ENCODE results near the gene ZNF316. TPM values are rescaled to one million over a fixed set of nuclear protein-coding genes. Genes with fewer than 3 reads are reported as not detected.

Gene ZNF316
- polyA plus RNA-seq, 3 donors, result 0.66 to 41.1 (median 1.2) TPM

GRCh38 chr7:6624246-6624611, 12.9 kb upstream of the ZNF316 start:
- TF ChIP-seq CTCF (IDR thresholded peaks at IDR 0.05), result no peak
- Histone ChIP-seq H3K4me1 (ENCODE audit: control insufficient read depth in 1 of 2, insufficient read depth in 2 of 2, low read length in 2 of 2) (peaks cover 13 to 15% of the 10 kb centered on the region in 2 donors), H3K27me3 (ENCODE audit: control insufficient read depth in 2 of 2, insufficient read depth in 2 of 2, low read length in 2 of 2) (peaks cover 0 to 5% of the 10 kb centered on the region in 2 donors), H3K4me2 (replicated peaks; ENCODE audit: extremely low read depth, low read length, poor library complexity, severe bottlenecking) (no peak overlapping the region), H3K36me3 (replicated peaks in 1 of 2; ENCODE audit: control insufficient read depth in 1 of 2, insufficient read depth in 2 of 2, low read length in 2 of 2) (no peaks in the 10 kb centered on the region), H2AFZ (ENCODE audit: insufficient read depth, low read depth, low read length, poor library complexity, severe bottlenecking) (no peak overlapping the region), H3K9me3 (replicated peaks in 1 of 2; ENCODE audit: control insufficient read depth in 1 of 2, insufficient read depth in 1 of 2, low read length in 2 of 2) (peaks cover 0 to 16% of the 10 kb centered on the region in 2 donors), H3K79me2 (ENCODE audit: insufficient read depth, low read length) (no peaks in the 10 kb centered on the region), H4K20me1 (ENCODE audit: insufficient read depth, low read length) (no peaks in the 10 kb centered on the region), H3K4me3 (replicated peaks in 1 of 3; ENCODE audit: low read depth in 2 of 3, low read length in 3 of 3) (no peak overlapping the region), H3K9ac (ENCODE audit: insufficient read depth, low read length, poor library complexity, severe bottlenecking) (no peak overlapping the region), H3K27ac (ENCODE audit: low read depth in 1 of 2, low read length in 2 of 2) (no peak overlapping the region)
- Mint-ChIP-seq H3K4me3 (no peak overlapping the region), H3K27me3 (ENCODE audit: low read depth in 3 of 3) (peaks cover 9 to 14% (median 11%) of the 10 kb centered on the region in 3 donors), H3K4me1 (peaks cover 21% of the 10 kb centered on the region), H3K27ac (peak overlapping the region in 1 of 7 donors; percentile 62), H3K9me3 (peaks cover 6 to 17% (median 12%) of the 10 kb centered on the region in 7 donors), H3K36me3 (no peaks in the 10 kb centered on the region)
- DNase-seq, result no peak
- WGBS (ENCODE audit: insufficient coverage), result 75% methylated on average over 1 of the region's 3 CpGs
- intact Hi-C loops (cut with micrococcal nuclease), result no loop called here

GRCh38 chr7:6628045-6628444, 9.1 kb upstream of the ZNF316 start:
- no peak overlapping the region for H3K4me2 ChIP-seq (replicated peaks; ENCODE audit: extremely low read depth, low read length, poor library complexity, severe bottlenecking)
- 86% methylated on average over 1 of the region's 6 CpGs for WGBS (ENCODE audit: insufficient coverage)
- intact Hi-C loops (cut with micrococcal nuclease), result no loop called here

More at GRCh38 chr7:6628045-6628444, 9.1 kb upstream of the ZNF316 start:
- no peak overlapping the region for H2AFZ ChIP-seq (ENCODE audit: insufficient read depth, low read depth, low read length, poor library complexity, severe bottlenecking)
- H3K27ac ChIP-seq (ENCODE audit: low read depth in 1 of 2, low read length in 2 of 2), result no peak overlapping the region
- no peak overlapping the region for H3K4me3 Mint-ChIP-seq
- H3K27me3 ChIP-seq (ENCODE audit: control insufficient read depth in 2 of 2, insufficient read depth in 2 of 2, low read length in 2 of 2), result no peaks in the 10 kb centered on the region
- no peaks in the 10 kb centered on the region for H3K36me3 Mint-ChIP-seq
- no peak overlapping the region for H3K4me3 ChIP-seq (replicated peaks in 1 of 3; ENCODE audit: low read depth in 2 of 3, low read length in 3 of 3)
- H4K20me1 ChIP-seq (ENCODE audit: insufficient read depth, low read length), result no peaks in the 10 kb centered on the region
- no peaks in the 10 kb centered on the region for H3K4me1 ChIP-seq (ENCODE audit: control insufficient read depth in 1 of 2, insufficient read depth in 2 of 2, low read length in 2 of 2)
- no peak for DNase-seq
- H3K27ac Mint-ChIP-seq, result no peak overlapping the region
- no peak for TF ChIP-seq CTCF (IDR thresholded peaks at IDR 0.05)
- H3K9ac ChIP-seq (ENCODE audit: insufficient read depth, low read length, poor library complexity, severe bottlenecking), result no peak overlapping the region
- peaks cover 9% of the 10 kb centered on the region for H3K4me1 Mint-ChIP-seq
- H3K9me3 Mint-ChIP-seq, result peaks cover under 1 to 9% (median 2%) of the 10 kb centered on the region in 7 donors
- H3K27me3 Mint-ChIP-seq (ENCODE audit: low read depth in 3 of 3), result peaks cover 10 to 18% (median 11%) of the 10 kb centered on the region in 3 donors
- H3K79me2 ChIP-seq (ENCODE audit: insufficient read depth, low read length), result no peaks in the 10 kb centered on the region
- no peaks in the 10 kb centered on the region for H3K36me3 ChIP-seq (replicated peaks in 1 of 2; ENCODE audit: control insufficient read depth in 1 of 2, insufficient read depth in 2 of 2, low read length in 2 of 2)
- peaks cover 0 to 1% of the 10 kb centered on the region in 2 donors for H3K9me3 ChIP-seq (replicated peaks in 1 of 2; ENCODE audit: control insufficient read depth in 1 of 2, insufficient read depth in 1 of 2, low read length in 2 of 2)

Data from CD14-positive monocyte (primary cell).